Neural cell (in vitro differentiated cells): ENCODE results near the gene TBC1D5. TPM values are rescaled to one million over a fixed set of nuclear protein-coding genes. Genes with fewer than 3 reads are reported as not detected.

Experiments
- H2AFZ ChIP-seq: fragments of 200-600, 300-800 bp; sonication (generic), shearing (Covaris generic); 2 replicates; pipeline ENCODE4 v1.6.0; 2014; ENCODE audit warnings: low read depth, mild to moderate bottlenecking, antibody characterized with exemption, low read length, moderate library complexity
- H3F3A ChIP-seq: fragments of 200-600 bp; shearing (Covaris generic); 2 replicates; pipeline ENCODE4 v1.6.1; 2016; ENCODE audit warnings: mild to moderate bottlenecking, moderate library complexity, mixed read lengths, antibody characterized with exemption, low read length; ENCODE audit not compliant: insufficient read depth, poor library complexity, severe bottlenecking
- H3K27ac ChIP-seq: fragments of 200-600, 300-800 bp; sonication (generic), shearing (Covaris generic); 2 replicates; pipeline ENCODE4 v1.5.1; 2014; ENCODE audit warnings: mild to moderate bottlenecking, low read length, moderate library complexity
- H3K27me3 ChIP-seq: fragments of 300-800, 200-600 bp; sonication (generic), shearing (Covaris generic); 2 replicates; pipeline ENCODE4 v1.6.0; 2014; ENCODE audit warnings: mild to moderate bottlenecking, low read depth, low read length, moderate library complexity; ENCODE audit not compliant: insufficient read depth
- H3K36me3 ChIP-seq: fragments of 300-800, 200-600 bp; sonication (generic), shearing (Covaris generic); 2 replicates; pipeline ENCODE4 v1.5.1; 2014; ENCODE audit warnings: mild to moderate bottlenecking, antibody characterized with exemption, low read length, moderate library complexity; ENCODE audit not compliant: insufficient read depth
- H3K4me2 ChIP-seq: fragments of 300-800, 200-600 bp; sonication (generic), shearing (Covaris generic); 2 replicates; pipeline ENCODE4 v1.6.0; 2014; ENCODE audit warnings: mild to moderate bottlenecking, low read length
- H3K4me3 ChIP-seq: fragments of 300-800, 200-600 bp; sonication (generic), shearing (Covaris generic); 2 replicates; pipeline ENCODE4 v1.5.1; 2014; ENCODE audit warnings: mild to moderate bottlenecking, low read length, moderate library complexity
- H3K79me2 ChIP-seq: fragments of 200-600 bp; shearing (Covaris generic); replicated peaks from 2 replicates; pipeline ENCODE4 v1.6.0; 2014; ENCODE audit warnings: mild to moderate bottlenecking, low read length, moderate library complexity; ENCODE audit not compliant: insufficient read depth
- H3K9ac ChIP-seq: fragments of 300-800, 200-600 bp; sonication (generic), shearing (Covaris generic); 2 replicates; pipeline ENCODE4 v1.6.1; 2016; ENCODE audit warnings: mild to moderate bottlenecking, low read length, mixed read lengths
- H3K9me2 ChIP-seq: fragments of 200-600 bp; shearing (Covaris generic); 2 replicates; pipeline ENCODE4 v1.6.1; 2016; ENCODE audit warnings: mild to moderate bottlenecking, low read length, mixed read lengths; ENCODE audit not compliant: insufficient read depth
- H3K9me3 ChIP-seq: fragments of 200-600, 300-800 bp; sonication (generic), shearing (Covaris generic); 2 replicates; pipeline ENCODE4 v1.6.1; 2016; ENCODE audit warnings: mild to moderate bottlenecking, mixed run types, low read length, moderate library complexity, mixed read lengths
- H4K20me1 ChIP-seq: fragments of 200-600 bp; shearing (Covaris generic); 2 replicates; pipeline ENCODE4 v1.6.1; 2016; ENCODE audit warnings: mild to moderate bottlenecking, mixed run types; ENCODE audit not compliant: insufficient read depth
- CTCF ChIP-seq: fragments of 450-650 bp; IDR thresholded peaks from 2 replicates; pipeline ENCODE4 v1.5.1; 2014; ENCODE audit warnings: antibody characterized with exemption, mild to moderate bottlenecking, moderate library complexity; ENCODE audit not compliant: poor library complexity, severe bottlenecking
- EP300 ChIP-seq: fragments of 450-650 bp; conservative IDR thresholded peaks from 2 replicates; pipeline ENCODE4 v1.6.1; 2014; ENCODE audit warnings: antibody characterized with exemption, mild to moderate bottlenecking, moderate library complexity; ENCODE audit not compliant: poor library complexity, severe bottlenecking
- EZH2 ChIP-seq: fragments of 200-600, 300-800 bp; shearing (Covaris generic), sonication (generic); IDR thresholded peaks from 2 replicates; pipeline ENCODE4 v1.6.1; 2014; ENCODE audit warnings: antibody characterized with exemption, low read length, borderline replicate concordance, mild to moderate bottlenecking; ENCODE audit not compliant: insufficient read depth, poor library complexity, severe bottlenecking
- MXI1 ChIP-seq: fragments of 450-650 bp; conservative IDR thresholded peaks from 2 replicates; pipeline ENCODE4 v1.6.1; 2014; ENCODE audit warnings: antibody characterized with exemption, mild to moderate bottlenecking; ENCODE audit not compliant: poor library complexity, severe bottlenecking
- POLR2AphosphoS5 ChIP-seq: IDR thresholded peaks from 2 replicates; pipeline ENCODE4 v1.6.1; 2012
- RAD21 ChIP-seq: fragments of 450-650 bp; conservative IDR thresholded peaks from 2 replicates; pipeline ENCODE4 v1.6.1; 2014; ENCODE audit warnings: antibody characterized with exemption, mild to moderate bottlenecking, moderate library complexity
- SMC3 ChIP-seq: fragments of 450-650 bp; conservative IDR thresholded peaks from 2 replicates; pipeline ENCODE4 v1.6.1; 2014; ENCODE audit warnings: antibody characterized with exemption, mild to moderate bottlenecking, moderate library complexity; ENCODE audit not compliant: poor library complexity
- TAF1 ChIP-seq: IDR thresholded peaks from 2 replicates; pipeline ENCODE4 v1.6.1; 2012; ENCODE audit warnings: low read depth
- polyA plus RNA-seq: library from polyadenylated mRNA; depleted of rRNA; stranded (reverse); fragments of >200 nt; gene quantifications from 2 replicates; pipeline ENCODE4 v1.2.3, GENCODE V29; 2014
- TF ChIP-seq, protein P1 (sequence below): IDR thresholded peaks from 2 replicates; pipeline ENCODE4 v1.6.1; 2012; ENCODE audit warnings: borderline replicate concordance

The TBC1D5 gene
- polyA plus RNA-seq, 1 donor from 2014 or later: 28.3 TPM

- TF ChIP-seq CTCF: no peak
Measured at GRCh38 chr3:17733768-17734167, 8.7 kb downstream of the TBC1D5 start (continued).

GRCh38 chr3:17733215-17733614 is 9.2 kb downstream of the TBC1D5 start:
- no peak for TF ChIP-seq POLR2AphosphoS5
- no peaks in the 10 kb centered on the region for H3K9me3 ChIP-seq
- H3K27me3 ChIP-seq: no peaks in the 10 kb centered on the region
- no peaks in the 10 kb centered on the region for H4K20me1 ChIP-seq
- no peak overlapping the region for H3K9ac ChIP-seq
- H3K27ac ChIP-seq: no peak overlapping the region
- H3K79me2 ChIP-seq: peaks cover 18% of the 10 kb centered on the region
- no peak overlapping the region for H3K4me2 ChIP-seq
- H3K4me3 ChIP-seq: no peak overlapping the region
- no peaks in the 10 kb centered on the region for H3F3A ChIP-seq
- H3K9me2 ChIP-seq: no peaks in the 10 kb centered on the region
- H2AFZ ChIP-seq: no peak overlapping the region
- no peaks in the 10 kb centered on the region for H3K36me3 ChIP-seq

DNA sequence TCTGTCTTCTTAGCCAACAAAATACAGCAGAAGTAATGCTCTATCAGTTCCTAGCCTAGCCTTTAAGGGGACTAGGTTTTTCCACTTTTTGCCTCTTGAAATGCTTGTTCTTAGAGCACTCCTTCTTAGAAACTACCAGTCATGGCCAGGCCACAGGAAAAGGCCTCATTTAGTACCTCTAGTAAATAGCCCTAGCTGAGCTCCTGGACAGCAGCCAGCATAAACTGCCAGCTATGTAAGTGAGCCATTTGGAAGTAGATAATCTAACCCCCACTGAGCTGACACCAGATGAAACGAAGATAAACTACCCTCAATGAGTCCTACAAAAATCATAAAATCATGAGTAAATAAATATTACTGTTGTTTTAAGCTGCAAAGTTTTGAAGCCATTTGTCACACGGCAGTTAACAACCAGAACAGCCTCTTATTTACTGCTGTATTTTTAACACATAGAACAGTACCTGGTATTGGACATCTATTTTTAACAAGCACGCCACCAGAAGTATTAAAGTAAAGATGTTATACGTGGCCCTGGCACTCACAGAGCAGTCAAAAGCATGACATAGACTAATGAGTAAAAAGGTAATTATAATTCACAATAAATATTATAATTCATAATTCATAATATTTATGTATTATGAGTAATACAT is 12.0 kb downstream of the TBC1D5 start:
- no peaks in the 10 kb centered on the region for H4K20me1 ChIP-seq
- H3K4me3 ChIP-seq: no peak overlapping the region
- H3K9me3 ChIP-seq: no peaks in the 10 kb centered on the region
- H3K9ac ChIP-seq: no peak overlapping the region
- no peaks in the 10 kb centered on the region for H3K36me3 ChIP-seq
- TF ChIP-seq TAF1 (no peak), POLR2AphosphoS5 (no peak), SMC3 (no peak), EP300 (no peak), CTCF (no peak), RAD21 (no peak), MXI1 (no peak)
- H3K27ac ChIP-seq: no peak overlapping the region
- H3K9me2 ChIP-seq: no peaks in the 10 kb centered on the region
- no peaks in the 10 kb centered on the region for H3K27me3 ChIP-seq
- peaks cover 12% of the 10 kb centered on the region for H3K79me2 ChIP-seq
- H3F3A ChIP-seq: no peaks in the 10 kb centered on the region
- H2AFZ ChIP-seq: no peak overlapping the region
- H3K4me2 ChIP-seq: no peak overlapping the region

DNA sequence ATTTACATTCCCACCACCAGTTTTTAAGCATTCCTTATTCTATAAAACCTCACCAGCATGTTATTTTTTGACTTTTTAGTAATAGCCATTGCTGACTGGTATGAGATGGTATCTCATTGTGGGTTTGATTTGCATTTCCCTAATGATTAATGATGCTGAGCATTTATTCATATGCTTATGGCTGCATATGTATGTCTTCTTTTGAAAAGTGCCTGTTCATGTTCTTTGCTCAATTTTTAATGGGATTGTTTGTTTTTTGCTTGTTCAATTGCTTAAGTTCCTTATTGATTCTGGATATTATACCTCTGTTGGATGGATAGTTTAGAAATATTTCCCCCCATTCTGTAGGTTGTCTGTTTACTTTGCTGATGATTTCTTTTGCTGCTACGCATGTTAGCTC is 16.1 kb downstream of the TBC1D5 start:
- Histone ChIP-seq H2AFZ (no peak overlapping the region), H3K27ac (no peak overlapping the region), H3K9me3 (no peaks in the 10 kb centered on the region), H3K4me3 (no peak overlapping the region), H3K79me2 (no peaks in the 10 kb centered on the region), H4K20me1 (no peaks in the 10 kb centered on the region), H3K36me3 (no peaks in the 10 kb centered on the region), H3K4me2 (no peak overlapping the region), H3F3A (no peaks in the 10 kb centered on the region), H3K27me3 (no peaks in the 10 kb centered on the region), H3K9me2 (no peaks in the 10 kb centered on the region), H3K9ac (no peak overlapping the region)
- TF ChIP-seq TAF1: no peak
- no peak for TF ChIP-seq MXI1
- TF ChIP-seq CTCF: no peak
- no peak for TF ChIP-seq POLR2AphosphoS5
- no peak for TF ChIP-seq SMC3
- no peak for TF ChIP-seq EP300
- TF ChIP-seq, protein P1, sequence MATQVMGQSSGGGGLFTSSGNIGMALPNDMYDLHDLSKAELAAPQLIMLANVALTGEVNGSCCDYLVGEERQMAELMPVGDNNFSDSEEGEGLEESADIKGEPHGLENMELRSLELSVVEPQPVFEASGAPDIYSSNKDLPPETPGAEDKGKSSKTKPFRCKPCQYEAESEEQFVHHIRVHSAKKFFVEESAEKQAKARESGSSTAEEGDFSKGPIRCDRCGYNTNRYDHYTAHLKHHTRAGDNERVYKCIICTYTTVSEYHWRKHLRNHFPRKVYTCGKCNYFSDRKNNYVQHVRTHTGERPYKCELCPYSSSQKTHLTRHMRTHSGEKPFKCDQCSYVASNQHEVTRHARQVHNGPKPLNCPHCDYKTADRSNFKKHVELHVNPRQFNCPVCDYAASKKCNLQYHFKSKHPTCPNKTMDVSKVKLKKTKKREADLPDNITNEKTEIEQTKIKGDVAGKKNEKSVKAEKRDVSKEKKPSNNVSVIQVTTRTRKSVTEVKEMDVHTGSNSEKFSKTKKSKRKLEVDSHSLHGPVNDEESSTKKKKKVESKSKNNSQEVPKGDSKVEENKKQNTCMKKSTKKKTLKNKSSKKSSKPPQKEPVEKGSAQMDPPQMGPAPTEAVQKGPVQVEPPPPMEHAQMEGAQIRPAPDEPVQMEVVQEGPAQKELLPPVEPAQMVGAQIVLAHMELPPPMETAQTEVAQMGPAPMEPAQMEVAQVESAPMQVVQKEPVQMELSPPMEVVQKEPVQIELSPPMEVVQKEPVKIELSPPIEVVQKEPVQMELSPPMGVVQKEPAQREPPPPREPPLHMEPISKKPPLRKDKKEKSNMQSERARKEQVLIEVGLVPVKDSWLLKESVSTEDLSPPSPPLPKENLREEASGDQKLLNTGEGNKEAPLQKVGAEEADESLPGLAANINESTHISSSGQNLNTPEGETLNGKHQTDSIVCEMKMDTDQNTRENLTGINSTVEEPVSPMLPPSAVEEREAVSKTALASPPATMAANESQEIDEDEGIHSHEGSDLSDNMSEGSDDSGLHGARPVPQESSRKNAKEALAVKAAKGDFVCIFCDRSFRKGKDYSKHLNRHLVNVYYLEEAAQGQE: no peak
- no peak for TF ChIP-seq EZH2
- no peak for TF ChIP-seq RAD21
